Activated effector memory CD4-positive, alpha-beta T cell treated with Interleukin-2 at 50 U/mL for 16 hours (primary cell): Measurements from ENCODE around the gene GBF1.

Source experiments
- DNase-seq: peaks from one replicate; pipeline ENCODE4 v3.0.0-alpha.2; 2020

Gene GBF1

GRCh38 chr10:102352066-102352715 lies 106.9 kb downstream of the GBF1 start:
- DNase-seq = peak; percentile 51

DNA sequence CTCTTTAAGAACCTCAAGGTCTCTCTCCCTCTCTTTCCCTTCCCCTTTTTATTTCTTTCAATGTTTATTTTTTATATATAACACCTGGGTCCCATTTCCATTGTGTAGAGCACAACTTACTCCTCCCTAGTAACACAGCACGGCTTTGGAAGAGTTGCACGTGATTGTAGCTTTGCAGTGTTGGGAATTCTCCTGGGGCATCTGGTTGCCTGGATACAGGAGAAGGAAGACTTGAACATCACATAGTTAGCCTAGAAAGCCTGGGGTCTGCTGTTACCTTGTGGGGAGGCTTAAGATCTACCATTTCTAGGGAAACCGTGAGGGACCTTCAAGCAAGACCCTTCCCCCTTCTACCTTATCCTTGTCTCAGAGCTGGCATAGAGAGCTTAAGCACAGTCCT lies 109.1 kb downstream of the GBF1 start:
- no peak for DNase-seq

GRCh38 chr10:102358712-102359382 lies 113.5 kb downstream of the GBF1 start:
- DNase-seq = no peak

DNA sequence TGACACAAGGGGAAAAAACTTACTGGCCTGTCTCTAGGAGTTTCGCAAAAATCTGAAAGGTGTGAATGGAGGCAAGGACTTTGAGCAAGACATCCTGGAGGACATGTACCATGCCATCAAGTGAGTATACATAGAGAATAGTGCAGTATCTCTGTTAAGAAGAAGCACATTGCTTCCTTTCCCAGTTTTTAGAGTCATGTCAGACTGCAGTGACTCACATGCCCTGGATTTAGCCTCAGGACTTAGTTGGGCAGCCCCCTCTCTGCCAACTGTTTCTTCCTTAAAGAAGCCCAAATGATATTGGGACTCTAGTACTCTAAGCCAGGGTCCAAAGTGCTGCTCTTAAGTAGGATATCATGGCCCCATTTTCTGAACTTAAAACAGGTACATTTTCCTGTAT lies 122.1 kb downstream of the GBF1 start:
- no peak for DNase-seq

DNA sequence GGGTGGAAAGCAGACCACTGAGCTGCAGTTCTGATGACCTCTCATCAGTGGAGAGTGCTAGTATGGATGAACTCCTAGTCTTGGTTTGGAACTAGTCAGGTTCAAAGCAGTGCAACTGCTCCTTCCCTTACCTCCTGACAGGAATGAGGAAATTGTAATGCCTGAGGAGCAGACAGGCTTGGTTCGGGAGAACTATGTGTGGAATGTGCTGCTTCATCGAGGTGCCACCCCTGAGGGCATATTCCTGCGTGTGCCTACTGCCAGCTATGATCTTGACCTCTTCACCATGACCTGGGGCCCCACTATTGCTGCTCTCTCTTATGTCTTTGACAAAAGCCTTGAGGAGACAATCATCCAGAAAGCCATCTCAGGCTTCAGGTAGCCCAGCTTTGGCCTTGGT lies 122.7 kb downstream of the GBF1 start:
- no peak for DNase-seq

DNA sequence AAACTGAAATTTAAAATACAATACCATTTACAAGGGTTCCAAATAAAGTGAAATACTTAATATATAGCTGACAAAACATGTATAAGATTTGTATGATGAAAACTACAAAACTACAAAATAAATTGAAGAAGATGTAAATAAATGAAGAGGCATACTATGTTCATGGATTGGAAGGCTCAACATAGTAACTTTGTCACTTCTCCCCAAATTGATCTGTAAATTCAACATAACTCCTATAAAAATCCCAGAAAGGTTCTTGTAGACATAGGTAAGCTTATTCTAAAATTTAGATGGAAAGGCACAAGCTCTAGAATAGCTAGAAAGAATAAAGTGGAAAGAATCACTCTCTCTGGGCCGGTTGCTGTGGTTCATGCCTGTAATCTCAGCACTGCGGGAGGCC lies 126.0 kb downstream of the GBF1 start:
- no peak for DNase-seq

- DNase-seq = no peak
Observed at GRCh38 chr10:102375250-102375649, 129.9 kb downstream of the GBF1 start.

DNA sequence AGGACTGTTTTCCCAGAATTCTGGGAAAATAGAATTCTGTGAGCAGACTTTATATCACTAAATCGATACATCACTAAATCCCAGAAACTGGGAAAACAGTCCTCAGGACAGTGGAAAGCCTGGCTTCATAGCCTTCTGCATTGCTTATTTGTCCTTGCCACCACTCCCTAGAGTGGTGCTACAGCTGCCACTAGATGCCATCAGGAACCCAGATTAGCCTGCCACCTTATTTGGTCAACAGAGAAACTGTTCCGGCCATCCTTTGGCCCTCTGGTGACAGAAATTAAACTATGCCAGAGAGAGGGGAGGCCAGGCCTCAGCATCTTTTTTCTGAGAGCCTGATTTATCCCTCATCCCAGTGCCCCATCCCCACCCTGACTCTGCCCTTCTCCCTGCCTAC lies 130.5 kb downstream of the GBF1 start:
- DNase-seq = no peak

DNA sequence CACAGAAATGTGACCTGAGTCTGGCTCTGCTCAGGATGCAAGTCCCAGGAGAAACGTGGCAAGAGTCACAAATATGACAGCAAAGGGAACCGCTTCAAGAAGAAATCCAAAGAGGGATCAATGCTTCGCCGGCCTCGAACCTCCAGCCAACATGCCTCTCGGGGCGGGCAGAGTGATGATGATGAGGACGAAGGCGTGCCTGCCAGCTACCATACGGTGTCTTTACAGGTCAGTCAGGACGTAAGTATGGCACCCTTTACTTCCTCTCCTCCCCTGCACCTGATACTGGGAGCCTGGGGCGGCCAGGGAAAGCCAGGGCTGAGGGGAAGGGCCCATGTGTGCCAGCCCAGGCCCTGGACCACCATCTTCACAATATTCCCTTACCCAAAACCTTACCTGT lies 131.6 kb downstream of the GBF1 start:
- no peak for DNase-seq

GRCh38 chr10:102379383-102379782 lies 134.1 kb downstream of the GBF1 start:
- DNase-seq = no peak

DNA sequence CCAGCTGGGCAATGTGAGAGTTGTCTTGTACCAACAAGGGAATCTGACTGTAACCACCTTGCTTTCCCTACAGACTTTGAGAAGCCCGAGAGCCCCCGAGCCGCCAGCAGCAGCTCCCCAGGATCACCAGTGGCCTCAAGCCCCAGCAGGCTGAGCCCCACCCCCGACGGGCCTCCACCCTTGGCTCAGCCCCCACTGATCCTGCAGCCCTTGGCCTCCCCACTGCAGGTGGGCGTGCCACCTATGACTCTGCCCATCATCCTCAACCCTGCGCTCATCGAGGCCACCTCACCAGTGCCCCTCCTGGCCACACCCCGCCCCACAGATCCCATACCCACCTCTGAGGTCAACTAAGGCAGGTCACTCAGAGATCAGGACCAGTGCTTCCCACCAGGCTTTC lies 136.7 kb downstream of the GBF1 start:
- no peak for DNase-seq

GRCh38 chr10:102382871-102383270 lies 137.5 kb downstream of the GBF1 start:
- DNase-seq = no peak

DNA sequence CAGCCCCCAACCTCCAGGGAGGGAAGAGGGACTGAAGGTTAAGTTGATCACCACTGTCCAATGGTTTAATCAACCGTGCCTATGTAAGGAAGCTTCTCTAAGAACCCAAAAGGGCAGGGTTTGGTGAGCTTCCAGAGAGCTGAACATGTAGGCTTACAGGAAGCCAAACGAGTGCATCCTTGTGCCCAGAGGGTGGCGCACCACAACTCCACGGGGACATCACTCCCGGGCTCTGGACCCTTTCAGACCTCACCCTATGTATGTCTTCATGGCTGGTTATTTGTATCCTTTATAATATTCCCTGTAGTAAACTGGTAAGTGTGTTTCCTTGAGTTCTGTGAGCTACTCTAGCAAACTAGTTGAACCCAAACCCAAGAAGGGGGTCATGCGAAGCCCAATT lies 138.7 kb downstream of the GBF1 start:
- no peak for DNase-seq

- DNase-seq = no peak
Observed at GRCh38 chr10:102384606-102385429, 139.5 kb downstream of the GBF1 start.

DNA sequence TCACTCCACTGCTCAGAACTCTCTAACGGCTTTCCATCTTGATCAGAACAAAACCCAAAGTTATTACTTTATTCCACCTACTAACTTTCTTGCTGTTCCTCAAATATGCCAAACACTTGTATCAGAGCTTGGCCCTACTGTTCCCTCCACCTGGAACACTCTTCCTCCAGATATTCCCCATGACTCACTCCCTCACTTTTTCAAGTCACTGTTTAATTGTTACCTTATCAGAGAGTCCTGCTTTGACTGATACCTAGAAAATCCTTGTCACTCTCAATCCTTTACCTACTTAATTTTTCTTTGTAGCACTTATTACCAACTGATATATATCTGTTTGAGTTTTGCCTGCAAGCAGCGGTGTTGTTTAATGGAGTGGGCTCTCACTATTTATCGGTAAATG lies 144.6 kb downstream of the GBF1 start:
- DNase-seq = no peak

GRCh38 chr10:102392306-102392705 lies 147.0 kb downstream of the GBF1 start:
- no peak for DNase-seq

GRCh38 chr10:102393411-102394078 lies 148.2 kb downstream of the GBF1 start:
- no peak for DNase-seq

- DNase-seq = peak; percentile 95
Observed at GRCh38 chr10:102394079-102394800, 148.9 kb downstream of the GBF1 start.

DNA sequence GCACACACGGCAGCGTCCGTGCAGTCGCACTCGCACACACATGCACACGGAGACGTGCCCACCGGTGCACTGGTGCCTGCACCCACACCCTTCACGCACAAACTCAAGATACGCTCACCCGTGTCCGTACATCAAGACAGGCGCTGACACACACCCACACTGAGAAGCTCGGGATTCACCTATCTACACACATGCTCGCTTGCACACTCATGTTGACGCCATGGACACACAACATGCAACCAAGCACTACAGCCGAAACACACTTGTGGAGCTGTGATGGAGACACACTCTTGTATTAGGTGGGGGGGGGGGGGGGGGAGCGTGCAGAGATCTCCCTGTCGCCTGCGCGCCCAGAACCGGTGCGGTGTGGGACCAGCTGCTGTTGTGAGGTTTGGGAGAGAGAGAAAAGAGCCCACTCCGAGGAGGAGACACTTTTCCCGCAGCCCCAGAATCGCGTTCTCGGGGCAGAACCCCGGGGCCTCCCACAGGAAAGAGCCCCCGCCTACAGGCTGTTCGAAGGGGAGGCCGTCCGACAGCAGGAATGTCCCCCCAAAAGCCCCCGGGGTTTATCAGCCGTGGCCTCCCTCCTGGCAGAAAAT lies 149.6 kb downstream of the GBF1 start:
- DNase-seq = no peak

GRCh38 chr10:102395400-102396316 lies 150.3 kb downstream of the GBF1 start, which contains the start of gene NFKB2:
NFKB2 (plus strand) TSS chr10:102395705; CDS start chr10:102395960, 255 bp downstream.
- peak; percentile 84 for DNase-seq

- DNase-seq = no peak
Observed at GRCh38 chr10:102396317-102396650, 151.0 kb downstream of the GBF1 start.
